HG02943 (cell line): ENCODE results near the gene TTC38.
A peak's percentile ranks its signal among the peaks of the same experiment; 100 is the strongest.

Experiments
- ATAC-seq: cut with Tn5 transposase; IDR thresholded peaks from one replicate; pipeline ENCODE4 v1.9.1; 2021; ENCODE audit warnings: mild to moderate bottlenecking, low read depth, moderate library complexity; ENCODE audit not compliant: unreplicated experiment

The TTC38 gene

GRCh38 chr22:46323162-46323561 lies 55.4 kb downstream of the TTC38 start:
- ATAC-seq = no peak

GRCh38 chr22:46326066-46326680 lies 58.4 kb downstream of the TTC38 start:
- no peak for ATAC-seq

GRCh38 chr22:46327691-46328465 lies 60.1 kb downstream of the TTC38 start:
- ATAC-seq = no peak

- ATAC-seq = no peak
These were observed 61.0 kb downstream of the TTC38 start for GRCh38 chr22:46328797-46329196.

- no peak for ATAC-seq
These were observed 61.8 kb downstream of the TTC38 start for GRCh38 chr22:46329616-46330015.

GRCh38 chr22:46330426-46330825 lies 62.6 kb downstream of the TTC38 start:
- no peak for ATAC-seq

- no peak for ATAC-seq
These were observed 63.7 kb downstream of the TTC38 start for GRCh38 chr22:46331496-46331895.

GRCh38 chr22:46335201-46336118 lies 67.7 kb downstream of the TTC38 start, which contains the start of gene TRMU:
Gene TRMU, plus strand, starts transcription at chr22:46335714. Its CDS starts 51 bp downstream, at chr22:46335765.
- ATAC-seq = peak; percentile 84

- ATAC-seq = no peak
These were observed 68.6 kb downstream of the TTC38 start for GRCh38 chr22:46336119-46337078.

GRCh38 chr22:46337870-46338269 lies 70.1 kb downstream of the TTC38 start:
- ATAC-seq = no peak

GRCh38 chr22:46338636-46339035 lies 70.8 kb downstream of the TTC38 start:
- ATAC-seq = no peak

GRCh38 chr22:46339956-46340355 lies 72.1 kb downstream of the TTC38 start:
- no peak for ATAC-seq

GRCh38 chr22:46340676-46341075 lies 72.9 kb downstream of the TTC38 start:
- ATAC-seq = no peak
